GM12878 (cell line): ENCODE results near the gene SULT2A1. TPM values are rescaled to one million over a fixed set of nuclear protein-coding genes. Genes with fewer than 3 reads are reported as not detected.

Experiments used
- ATAC-seq: fragments of 200-7000 bp; cut with Tn5 transposase; 3 replicates; pipeline ENCODE4 v1.9.1; 2020; ENCODE audit warnings: mild to moderate bottlenecking, moderate library complexity
- BruUV-seq: library from RNA; stranded (reverse); fragments of 400-500 nt; replicated peaks from 2 replicates; lab custom pipeline; 2021; lab: Mats Ljungman, UMichigan
- CTCF ChIA-PET: fragments of 300-600 bp; sonication (Branson Sonifier 250); formaldehyde crosslinking; extraction: SDS; loops from one replicate; lab custom pipeline; 2021; ENCODE audit warnings: inconsistent platforms; lab: Yijun Ruan, JAX
- POLR2A ChIA-PET: fragments of 350-600 bp; formaldehyde crosslinking; extraction: SDS; loops from one replicate; lab custom pipeline; 2021; ENCODE audit warnings: inconsistent platforms; lab: Charles Lee
- RAD21 ChIA-PET: fragments of 300-600 bp; sonication (Branson Sonifier 250); formaldehyde crosslinking; loops from one replicate; lab custom pipeline; 2023; ENCODE audit warnings: antibody characterized with exemption; ENCODE audit not compliant: unreplicated experiment; lab: Charles Lee
- SMC1A ChIA-PET: fragments of 300-600 bp; sonication (Branson Sonifier 250); formaldehyde crosslinking; loops from one replicate; lab custom pipeline; 2023; ENCODE audit not compliant: unreplicated experiment, uncharacterized antibody; lab: Charles Lee
- DNase-seq: peaks from one replicate; pipeline ENCODE4 v3.0.0-alpha.2; 2011; ENCODE audit warnings: low read depth, low spot score
- FAIRE-seq: peaks from 3 replicates; lab custom pipeline; 2011; peaks lifted over from hg19 to GRCh38; lab: Jason Lieb, UNC
- H2AFZ ChIP-seq: 2 replicates; pipeline ENCODE4 v1.6.0; 2011; ENCODE audit warnings: low read depth, low read length, control low read depth; ENCODE audit not compliant: control insufficient read depth
- H3K27ac ChIP-seq: 2 replicates; pipeline ENCODE4 v1.5.1; 2011; ENCODE audit warnings: control low read depth; ENCODE audit not compliant: control insufficient read depth, insufficient read depth
- H3K27me3 ChIP-seq, 2 experiments: replicated peaks in 1 of 2; 2 replicates each; pipeline versions ENCODE4 v1.6.0 to v1.6.1; 2011; ENCODE audit warnings: low read length in 1 of 2; ENCODE audit not compliant: control insufficient read depth in 2 of 2, insufficient read depth in 2 of 2
- H3K36me3 ChIP-seq, 2 experiments: 2 replicates each; pipeline ENCODE4 v1.5.1; 2011; ENCODE audit warnings: low read length in 1 of 2; ENCODE audit not compliant: control insufficient read depth in 2 of 2, insufficient read depth in 2 of 2
- H3K4me1 ChIP-seq: 2 replicates; pipeline ENCODE4 v1.6.1; 2011; ENCODE audit warnings: mild to moderate bottlenecking, low read length, moderate library complexity, mixed read lengths; ENCODE audit not compliant: control insufficient read depth, insufficient read depth
- H3K4me2 ChIP-seq: 2 replicates; pipeline ENCODE4 v1.6.0; 2011; ENCODE audit warnings: control low read depth; ENCODE audit not compliant: control insufficient read depth, insufficient read depth
- H3K4me3 ChIP-seq: fragments of 200-600 bp; sonication (generic); 2 replicates; pipeline ENCODE4 v1.5.1; 2016
- H3K79me2 ChIP-seq: 2 replicates; pipeline ENCODE4 v1.6.0; 2011; ENCODE audit warnings: low read length; ENCODE audit not compliant: control insufficient read depth, insufficient read depth
- H3K9ac ChIP-seq: 2 replicates; pipeline ENCODE4 v1.8.0; 2011; ENCODE audit warnings: low read length, control low read depth, mixed read lengths; ENCODE audit not compliant: control insufficient read depth, insufficient read depth
- H3K9me3 ChIP-seq: replicated peaks from 3 replicates; pipeline ENCODE4 v1.5.1; 2011; ENCODE audit warnings: mild to moderate bottlenecking, low read length; ENCODE audit not compliant: control insufficient read depth, insufficient read depth
- H4K20me1 ChIP-seq: 2 replicates; pipeline ENCODE4 v1.6.0; 2011; ENCODE audit not compliant: control insufficient read depth, insufficient read depth
- BCL3 ChIP-seq: IDR thresholded peaks from 2 replicates; pipeline ENCODE4 v1.6.1; 2011; ENCODE audit warnings: borderline replicate concordance, low read depth, mild to moderate bottlenecking, moderate library complexity, low read length; ENCODE audit not compliant: insufficient read depth, poor library complexity, severe bottlenecking
- BRCA1 ChIP-seq: IDR thresholded peaks from 2 replicates; pipeline ENCODE4 v1.6.1; 2011; ENCODE audit warnings: low read depth, low read length, improper control_type of control experiment
- CBFB ChIP-seq: IDR thresholded peaks from 2 replicates; pipeline ENCODE4 v1.6.1; 2016; ENCODE audit warnings: antibody characterized with exemption, low read depth
- ETV6 ChIP-seq, 2 experiments: fragments of 450-650 bp in 1 of 2; IDR thresholded peaks in 1 of 2; conservative IDR thresholded peaks in 1 of 2; 2 replicates each; pipeline ENCODE4 v1.6.1; 2014; ENCODE audit warnings: antibody characterized with exemption in 1 of 2, borderline replicate concordance in 1 of 2, low read depth in 1 of 2, mild to moderate bottlenecking in 1 of 2, moderate library complexity in 1 of 2
- FOS ChIP-seq: IDR thresholded peaks from 3 replicates; pipeline ENCODE4 v1.6.1; 2011; ENCODE audit warnings: borderline replicate concordance; ENCODE audit not compliant: insufficient read length; ENCODE audit errors: extremely low read depth
- PAX5 ChIP-seq: IDR thresholded peaks from 2 replicates; pipeline ENCODE4 v1.6.1; 2011; ENCODE audit warnings: low read depth, low read length, borderline replicate concordance
- SMAD1 ChIP-seq: fragments of 450-650 bp; IDR thresholded peaks from 2 replicates; pipeline ENCODE4 v1.6.1; 2018; ENCODE audit warnings: mild to moderate bottlenecking, low read depth; ENCODE audit not compliant: partially characterized antibody
- TBL1XR1 ChIP-seq: IDR thresholded peaks from 2 replicates; pipeline ENCODE4 v1.6.1; 2012; ENCODE audit warnings: low read depth, low read length, improper control_type of control experiment
- TCF7 ChIP-seq: IDR thresholded peaks from 2 replicates; pipeline ENCODE4 v1.6.1; 2014; ENCODE audit warnings: antibody characterized with exemption, borderline replicate concordance
- ZNF24 ChIP-seq: fragments of 450-650 bp; IDR thresholded peaks from 2 replicates; pipeline ENCODE4 v1.6.1; 2017; ENCODE audit warnings: antibody characterized with exemption, mild to moderate bottlenecking
- WGBS: methylation state at CpG from one replicate; pipeline ENCODE4 v1.1.6; 2016; ENCODE audit warnings: low lambda C conversion rate; ENCODE audit not compliant: insufficient replicate concordance, insufficient coverage; ENCODE audit errors: missing lambda C conversion rate; 5-methylcytosine and 5-hydroxymethylcytosine counted together
- in situ Hi-C: fragments of 300-500 bp; cut with MboI; formaldehyde crosslinking; loops from 9 replicates; pipeline ENCODE4 v1.14.3; 2018; ENCODE audit warnings: mixed read lengths
- intact Hi-C: fragments of 100-400 bp; cut with micrococcal nuclease; formaldehyde crosslinking; loops from one replicate; pipeline ENCODE4 v1.14.2; 2022; ENCODE audit not compliant: unreplicated experiment
- polyA plus RNA-seq, 11 experiments: library from polyadenylated mRNA; depleted of rRNA in 4 of 11; unstranded in 6 of 11; stranded (reverse) in 5 of 11; fragments of >200 nt; fragmentation: Nextera tagmentation in 4 of 11; fragmentation: Illumina TruSeq in 1 of 11; extraction: Ambion mirVana in 4 of 11; extraction: Trizol in 1 of 11; gene quantifications; 1 replicate in 1 of 11; 2 replicates in 10 of 11; pipeline versions ENCODE4 v1.2.1 to v1.2.3, GENCODE V29; 2011 to 2016; ENCODE audit warnings: inconsistent platforms in 2 of 11, missing spikeins in 2 of 11, low read depth in 1 of 11
- total RNA-seq, 4 experiments: library from RNA; depleted of rRNA in 3 of 4; stranded (reverse); fragments of >200 nt in 3 of 4; fragmentation: Illumina TruSeq in 1 of 4; extraction: Trizol in 1 of 4; gene quantifications; 2 replicates each; pipeline versions ENCODE4 v1.2.1 to v1.2.3, GENCODE V29; 2013 to 2021
- TF ChIP-seq, protein P1 (sequence below): IDR thresholded peaks from 2 replicates; pipeline ENCODE4 v1.6.1; 2012; ENCODE audit warnings: improper control_type of control experiment, low read depth, low read length; ENCODE audit not compliant: insufficient replicate concordance
- TF ChIP-seq, protein P2 (sequence below): fragments of 450-650 bp; IDR thresholded peaks from 2 replicates; pipeline ENCODE4 v1.6.1; 2014; ENCODE audit warnings: mild to moderate bottlenecking
- TF ChIP-seq, protein P3 (sequence below): IDR thresholded peaks from 2 replicates; pipeline ENCODE4 v1.6.1; 2012; ENCODE audit warnings: low read depth, low read length, improper control_type of control experiment

Gene SULT2A1
- total and polyA plus RNA-seq, 10 of the 15 experiments (the other 5 are each of a cell fraction or from before 2014, with no cell fraction given), result 0.13 TPM; not detected in 9

DNA sequence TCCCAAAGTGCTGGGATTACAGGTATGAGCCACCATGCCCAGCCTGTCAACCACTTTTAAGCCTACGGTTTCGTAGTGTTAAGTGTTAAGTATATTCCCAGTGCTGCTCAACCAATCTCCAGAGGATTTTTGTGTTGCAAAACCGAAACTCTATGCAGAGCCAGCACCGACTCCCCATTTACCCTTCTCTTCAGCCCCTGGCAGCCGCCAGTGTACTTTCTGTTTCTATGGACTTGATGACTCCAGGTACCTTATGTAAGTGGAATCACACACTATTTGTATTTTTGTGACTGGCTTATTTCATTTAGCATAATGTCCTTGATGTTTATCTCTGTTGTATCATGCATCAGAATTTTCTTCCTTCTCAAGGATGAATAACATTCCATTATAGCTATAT lies 1.1 kb downstream of the SULT2A1 start (continued):
- TF ChIP-seq, protein P1, sequence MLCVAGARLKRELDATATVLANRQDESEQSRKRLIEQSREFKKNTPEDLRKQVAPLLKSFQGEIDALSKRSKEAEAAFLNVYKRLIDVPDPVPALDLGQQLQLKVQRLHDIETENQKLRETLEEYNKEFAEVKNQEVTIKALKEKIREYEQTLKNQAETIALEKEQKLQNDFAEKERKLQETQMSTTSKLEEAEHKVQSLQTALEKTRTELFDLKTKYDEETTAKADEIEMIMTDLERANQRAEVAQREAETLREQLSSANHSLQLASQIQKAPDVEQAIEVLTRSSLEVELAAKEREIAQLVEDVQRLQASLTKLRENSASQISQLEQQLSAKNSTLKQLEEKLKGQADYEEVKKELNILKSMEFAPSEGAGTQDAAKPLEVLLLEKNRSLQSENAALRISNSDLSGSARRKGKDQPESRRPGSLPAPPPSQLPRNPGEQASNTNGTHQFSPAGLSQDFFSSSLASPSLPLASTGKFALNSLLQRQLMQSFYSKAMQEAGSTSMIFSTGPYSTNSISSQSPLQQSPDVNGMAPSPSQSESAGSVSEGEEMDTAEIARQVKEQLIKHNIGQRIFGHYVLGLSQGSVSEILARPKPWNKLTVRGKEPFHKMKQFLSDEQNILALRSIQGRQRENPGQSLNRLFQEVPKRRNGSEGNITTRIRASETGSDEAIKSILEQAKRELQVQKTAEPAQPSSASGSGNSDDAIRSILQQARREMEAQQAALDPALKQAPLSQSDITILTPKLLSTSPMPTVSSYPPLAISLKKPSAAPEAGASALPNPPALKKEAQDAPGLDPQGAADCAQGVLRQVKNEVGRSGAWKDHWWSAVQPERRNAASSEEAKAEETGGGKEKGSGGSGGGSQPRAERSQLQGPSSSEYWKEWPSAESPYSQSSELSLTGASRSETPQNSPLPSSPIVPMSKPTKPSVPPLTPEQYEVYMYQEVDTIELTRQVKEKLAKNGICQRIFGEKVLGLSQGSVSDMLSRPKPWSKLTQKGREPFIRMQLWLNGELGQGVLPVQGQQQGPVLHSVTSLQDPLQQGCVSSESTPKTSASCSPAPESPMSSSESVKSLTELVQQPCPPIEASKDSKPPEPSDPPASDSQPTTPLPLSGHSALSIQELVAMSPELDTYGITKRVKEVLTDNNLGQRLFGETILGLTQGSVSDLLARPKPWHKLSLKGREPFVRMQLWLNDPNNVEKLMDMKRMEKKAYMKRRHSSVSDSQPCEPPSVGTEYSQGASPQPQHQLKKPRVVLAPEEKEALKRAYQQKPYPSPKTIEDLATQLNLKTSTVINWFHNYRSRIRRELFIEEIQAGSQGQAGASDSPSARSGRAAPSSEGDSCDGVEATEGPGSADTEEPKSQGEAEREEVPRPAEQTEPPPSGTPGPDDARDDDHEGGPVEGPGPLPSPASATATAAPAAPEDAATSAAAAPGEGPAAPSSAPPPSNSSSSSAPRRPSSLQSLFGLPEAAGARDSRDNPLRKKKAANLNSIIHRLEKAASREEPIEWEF, result no peak
- no peak for TF ChIP-seq FOS
- TF ChIP-seq SMAD1, result no peak
- no peak for TF ChIP-seq BCL3

GRCh38 chr19:47882890-47883289 lies 3.2 kb downstream of the SULT2A1 start:
- no peaks in the 10 kb centered on the region for H3K79me2 ChIP-seq
- H3K9ac ChIP-seq, result no peak overlapping the region
- H2AFZ ChIP-seq, result no peak overlapping the region
- POLR2A ChIA-PET, result interaction anchor here (1.0 kb wide), 1 partner anchor 9 kb away, joined by 4 read pairs; no protein-coding TSS in a partner anchor
- intact Hi-C loops (no loop called here), in situ Hi-C loops (no loop called here)
- no peaks in the 10 kb centered on the region for H3K9me3 ChIP-seq
- FAIRE-seq (no peak), ATAC-seq (no peak), DNase-seq (no peak)
- H3K27me3 ChIP-seq, result no peaks in the 10 kb centered on the region
- RAD21 ChIA-PET, result no interaction called here
- H3K4me3 ChIP-seq, result no peak overlapping the region
- 54% methylated on average over 3 of the region's 3 CpGs for WGBS
- H3K4me2 ChIP-seq, result no peak overlapping the region
- SMC1A ChIA-PET, result no interaction called here
- H3K4me1 ChIP-seq, result no peaks in the 10 kb centered on the region
- no peak overlapping the region for H3K27ac ChIP-seq
- CTCF ChIA-PET, result interaction anchor here (0.5 to 1.2 kb wide), 2 partner anchors 13 to 265 kb away, joined by 3 to 4 read pairs; no protein-coding TSS in a partner anchor
- no TSS peak for BruUV-seq
- H4K20me1 ChIP-seq, result no peaks in the 10 kb centered on the region
- H3K36me3 ChIP-seq, result no peaks in the 10 kb centered on the region
- TF ChIP-seq, protein P2, sequence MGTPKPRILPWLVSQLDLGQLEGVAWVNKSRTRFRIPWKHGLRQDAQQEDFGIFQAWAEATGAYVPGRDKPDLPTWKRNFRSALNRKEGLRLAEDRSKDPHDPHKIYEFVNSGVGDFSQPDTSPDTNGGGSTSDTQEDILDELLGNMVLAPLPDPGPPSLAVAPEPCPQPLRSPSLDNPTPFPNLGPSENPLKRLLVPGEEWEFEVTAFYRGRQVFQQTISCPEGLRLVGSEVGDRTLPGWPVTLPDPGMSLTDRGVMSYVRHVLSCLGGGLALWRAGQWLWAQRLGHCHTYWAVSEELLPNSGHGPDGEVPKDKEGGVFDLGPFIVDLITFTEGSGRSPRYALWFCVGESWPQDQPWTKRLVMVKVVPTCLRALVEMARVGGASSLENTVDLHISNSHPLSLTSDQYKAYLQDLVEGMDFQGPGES, result no peak
- TF ChIP-seq PAX5, result no peak
- no peak for TF ChIP-seq TCF7
- no peak for TF ChIP-seq TBL1XR1
- no peak for TF ChIP-seq ETV6 (conservative IDR thresholded peaks at IDR 0.05 in 1 of 2, IDR thresholded peaks at IDR 0.05 in 1 of 2; ENCODE audit: borderline replicate concordance in 1 of 2, low read depth in 1 of 2)
- TF ChIP-seq BRCA1, result no peak
- TF ChIP-seq ZNF24, result no peak
- TF ChIP-seq CBFB, result no peak
- TF ChIP-seq, protein P3, sequence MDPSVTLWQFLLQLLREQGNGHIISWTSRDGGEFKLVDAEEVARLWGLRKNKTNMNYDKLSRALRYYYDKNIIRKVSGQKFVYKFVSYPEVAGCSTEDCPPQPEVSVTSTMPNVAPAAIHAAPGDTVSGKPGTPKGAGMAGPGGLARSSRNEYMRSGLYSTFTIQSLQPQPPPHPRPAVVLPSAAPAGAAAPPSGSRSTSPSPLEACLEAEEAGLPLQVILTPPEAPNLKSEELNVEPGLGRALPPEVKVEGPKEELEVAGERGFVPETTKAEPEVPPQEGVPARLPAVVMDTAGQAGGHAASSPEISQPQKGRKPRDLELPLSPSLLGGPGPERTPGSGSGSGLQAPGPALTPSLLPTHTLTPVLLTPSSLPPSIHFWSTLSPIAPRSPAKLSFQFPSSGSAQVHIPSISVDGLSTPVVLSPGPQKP, result no peak
